Left lung (tissue), 10 donors: ENCODE data around the gene MED12L. TPM values are rescaled to one million over a fixed set of nuclear protein-coding genes. Genes with fewer than 3 reads are reported as not detected.

Source experiments
- ATAC-seq: fragments of 200-7000 bp; cut with Tn5 transposase; one replicate; pipeline ENCODE4 v1.9.1; 2020; ENCODE audit warnings: moderate library complexity
- DNase-seq, 4 donors: peaks; one replicate each; pipeline ENCODE4 v3.0.0-alpha.2; 2013 to 2020
- H3K27ac ChIP-seq, 2 donors: fragments of 200-600 bp; sonication (generic) in 1 of 2; one replicate each; pipeline versions ENCODE4 v1.5.0 to v1.8.0; 2020 to 2021
- H3K27me3 ChIP-seq, 2 donors: fragments of 200-600 bp; sonication (generic) in 1 of 2; one replicate each; pipeline versions ENCODE4 v1.5.0 to v1.8.0; 2020 to 2021
- H3K36me3 ChIP-seq, 2 donors: fragments of 200-600 bp; sonication (generic) in 1 of 2; one replicate each; pipeline versions ENCODE4 v1.5.0 to v1.8.0; 2020 to 2021
- H3K4me1 ChIP-seq, 2 donors: fragments of 200-600 bp; one replicate each; pipeline ENCODE4 v1.8.0; 2021
- H3K4me3 ChIP-seq, 2 donors: fragments of 200-600 bp; sonication (generic) in 1 of 2; one replicate each; pipeline versions ENCODE4 v1.5.0 to v1.8.0; 2020 to 2021; ENCODE audit warnings: mild to moderate bottlenecking in 1 of 2
- H3K9me3 ChIP-seq, 2 donors: fragments of 200-600 bp; sonication (generic) in 1 of 2; one replicate each; pipeline versions ENCODE4 v1.5.0 to v1.8.0; 2020 to 2021
- intact Hi-C, 2 donors: fragments of 100-400 bp; cut with DNase I; formaldehyde crosslinking; loops; one replicate each; pipeline versions ENCODE4 v1.11.2 to v1.14.2; 2022
- polyA plus RNA-seq, 6 donors: library from polyadenylated mRNA; unstranded; fragments of 120-200 nt; gene quantifications; one replicate each; pipeline ENCODE4 v1.2.1, GENCODE V29; 2013; ENCODE audit not compliant: insufficient read length in 6 of 6
- total RNA-seq, 2 donors: library from RNA; stranded (reverse); fragmentation: NEBNext Ultra II Directional; extraction: Animal tissue kit (Norgen Biotek cat#: 25700); gene quantifications; one replicate each; pipeline ENCODE4 v1.2.1, GENCODE V29; 2021
- TF ChIP-seq, protein P1 (sequence below), 2 donors: fragments of 200-600 bp; sonication (generic) in 1 of 2; IDR thresholded peaks; one replicate each; pipeline versions ENCODE4 v1.5.0 to v1.8.0; 2021; ENCODE audit warnings: antibody characterized with exemption in 2 of 2
- donor health status: DM: no; HTN: yes; CAD: no.
- donor health status: DM: no; HTN: no; CAD: no.

Gene MED12L
- total and polyA plus RNA-seq, 8 donors: 0.66 to 1.0 (median 0.77) TPM

DNA sequence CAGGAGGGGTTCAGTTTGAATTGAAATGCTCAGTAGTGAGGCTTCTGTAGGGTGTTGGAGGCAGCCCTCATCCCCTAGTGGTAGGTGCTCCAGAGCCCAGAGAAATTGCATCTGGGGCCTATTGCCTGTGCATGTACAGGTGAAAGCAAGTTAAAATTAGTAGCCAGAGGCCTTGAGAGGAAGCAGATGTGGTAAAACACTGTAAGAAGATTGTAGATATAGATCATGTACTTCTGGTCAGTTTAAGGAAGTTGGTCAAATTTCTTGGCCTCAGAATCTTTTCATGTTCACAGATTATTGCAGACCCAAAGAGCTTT is 340.8 kb downstream of the MED12L start:
- no peaks in the 10 kb centered on the region for H3K9me3 ChIP-seq
- no peaks in the 10 kb centered on the region for H3K36me3 ChIP-seq
- DNase-seq (no peak), ATAC-seq (no peak)
- intact Hi-C loops: no loop called here
- H3K27me3 ChIP-seq: no peaks in the 10 kb centered on the region
- TF ChIP-seq, protein P1, sequence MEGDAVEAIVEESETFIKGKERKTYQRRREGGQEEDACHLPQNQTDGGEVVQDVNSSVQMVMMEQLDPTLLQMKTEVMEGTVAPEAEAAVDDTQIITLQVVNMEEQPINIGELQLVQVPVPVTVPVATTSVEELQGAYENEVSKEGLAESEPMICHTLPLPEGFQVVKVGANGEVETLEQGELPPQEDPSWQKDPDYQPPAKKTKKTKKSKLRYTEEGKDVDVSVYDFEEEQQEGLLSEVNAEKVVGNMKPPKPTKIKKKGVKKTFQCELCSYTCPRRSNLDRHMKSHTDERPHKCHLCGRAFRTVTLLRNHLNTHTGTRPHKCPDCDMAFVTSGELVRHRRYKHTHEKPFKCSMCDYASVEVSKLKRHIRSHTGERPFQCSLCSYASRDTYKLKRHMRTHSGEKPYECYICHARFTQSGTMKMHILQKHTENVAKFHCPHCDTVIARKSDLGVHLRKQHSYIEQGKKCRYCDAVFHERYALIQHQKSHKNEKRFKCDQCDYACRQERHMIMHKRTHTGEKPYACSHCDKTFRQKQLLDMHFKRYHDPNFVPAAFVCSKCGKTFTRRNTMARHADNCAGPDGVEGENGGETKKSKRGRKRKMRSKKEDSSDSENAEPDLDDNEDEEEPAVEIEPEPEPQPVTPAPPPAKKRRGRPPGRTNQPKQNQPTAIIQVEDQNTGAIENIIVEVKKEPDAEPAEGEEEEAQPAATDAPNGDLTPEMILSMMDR (IDR thresholded peaks at IDR 0.05): no peak
- H3K4me3 ChIP-seq: no peak overlapping the region
- H3K27ac ChIP-seq: no peak overlapping the region
- H3K4me1 ChIP-seq: no peaks in the 10 kb centered on the region

DNA sequence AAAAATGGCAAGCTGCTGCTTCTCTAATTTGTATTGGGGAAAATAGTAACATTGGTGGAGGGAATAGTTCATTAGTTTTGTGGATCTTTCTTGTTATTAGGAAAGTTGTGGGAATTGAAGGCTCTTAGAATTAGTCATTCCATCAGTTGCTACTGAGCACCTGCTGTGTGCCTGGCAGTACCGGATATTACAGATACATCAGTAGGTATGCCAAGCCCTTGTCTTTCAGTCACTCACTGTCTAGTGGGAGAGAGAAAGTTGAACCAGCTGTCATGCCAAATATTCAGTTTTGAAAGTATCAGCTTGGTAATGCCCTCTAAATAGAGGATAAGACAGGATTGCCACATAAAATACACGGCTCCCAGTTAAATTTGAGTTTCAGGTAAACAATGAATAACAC is 342.9 kb downstream of the MED12L start:
- Histone ChIP-seq H3K36me3 (no peaks in the 10 kb centered on the region), H3K4me1 (no peaks in the 10 kb centered on the region), H3K27ac (no peak overlapping the region), H3K4me3 (no peak overlapping the region), H3K27me3 (no peaks in the 10 kb centered on the region), H3K9me3 (no peaks in the 10 kb centered on the region)
- DNase-seq: no peak
- no peak for ATAC-seq
- TF ChIP-seq, protein P1 (IDR thresholded peaks at IDR 0.05): no peak
- intact Hi-C loops: no loop called here

DNA sequence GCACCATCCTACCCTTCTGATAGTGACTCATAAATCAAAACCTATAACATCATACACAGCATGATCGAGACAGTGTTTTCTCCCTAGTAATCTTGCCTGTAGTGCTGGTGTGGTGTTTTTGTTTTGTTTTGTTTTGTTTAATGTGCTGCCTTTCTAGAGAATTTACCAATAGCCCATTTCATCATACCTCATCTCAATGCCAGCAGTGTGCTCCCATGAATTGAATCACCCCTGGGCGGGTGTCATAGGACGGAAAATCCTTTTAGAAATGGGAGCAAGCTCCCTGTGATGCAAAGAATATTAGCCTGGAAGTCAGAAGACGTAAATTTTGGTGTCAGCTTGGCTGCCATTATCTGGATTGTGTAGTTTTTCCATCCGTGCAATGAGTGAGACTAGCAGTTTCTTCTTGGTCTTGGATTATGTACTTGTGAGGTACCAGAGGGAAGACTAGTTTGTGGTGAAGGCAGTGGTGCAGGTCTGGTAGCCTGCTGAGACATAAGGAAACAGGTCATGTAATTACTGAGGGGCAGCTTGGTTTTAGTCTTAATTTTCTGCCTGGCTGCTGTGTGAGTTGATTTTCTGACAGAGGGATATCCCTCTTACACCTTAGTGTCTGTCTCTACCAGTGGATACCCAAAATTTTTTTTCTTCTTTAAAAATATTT is 345.5 kb downstream of the MED12L start:
- Histone ChIP-seq H3K27ac (no peak overlapping the region), H3K27me3 (no peaks in the 10 kb centered on the region), H3K4me3 (no peak overlapping the region), H3K4me1 (no peaks in the 10 kb centered on the region), H3K9me3 (no peaks in the 10 kb centered on the region), H3K36me3 (no peaks in the 10 kb centered on the region)
- ATAC-seq (no peak), DNase-seq (no peak)
- TF ChIP-seq, protein P1 (IDR thresholded peaks at IDR 0.05): no peak
- intact Hi-C loops: loop anchor here in 1 of 2 donors (10.0 kb wide), 1 partner anchor 414 kb away; no protein-coding TSS in a partner anchor

DNA sequence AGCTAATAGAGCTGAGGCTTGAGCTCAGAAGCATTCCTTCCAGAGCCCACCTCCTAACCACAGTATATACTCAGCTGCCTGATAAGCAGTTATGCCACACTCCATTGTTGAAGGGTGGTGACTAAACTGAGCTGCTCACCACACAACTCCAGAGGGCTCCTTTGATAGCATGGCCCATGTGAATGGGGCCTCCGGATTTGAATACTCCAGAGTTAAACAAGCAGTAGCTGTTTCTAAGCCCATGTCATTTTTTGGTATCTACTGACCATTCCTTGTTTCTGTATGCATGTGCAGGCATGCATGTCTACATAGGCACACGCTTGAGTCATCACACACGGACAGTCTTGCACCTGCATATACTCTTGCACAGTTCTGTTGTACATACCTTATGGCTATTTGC is 346.5 kb downstream of the MED12L start:
- Histone ChIP-seq H3K4me3 (no peak overlapping the region), H3K36me3 (no peaks in the 10 kb centered on the region), H3K9me3 (no peaks in the 10 kb centered on the region), H3K27me3 (no peaks in the 10 kb centered on the region), H3K27ac (no peak overlapping the region), H3K4me1 (no peaks in the 10 kb centered on the region)
- peak; percentile 62 for ATAC-seq
- intact Hi-C loops: loop anchor here in 1 of 2 donors (10.0 kb wide), 1 partner anchor 413 kb away; no protein-coding TSS in a partner anchor
- TF ChIP-seq, protein P1 (IDR thresholded peaks at IDR 0.05): no peak
- DNase-seq: no peak

DNA sequence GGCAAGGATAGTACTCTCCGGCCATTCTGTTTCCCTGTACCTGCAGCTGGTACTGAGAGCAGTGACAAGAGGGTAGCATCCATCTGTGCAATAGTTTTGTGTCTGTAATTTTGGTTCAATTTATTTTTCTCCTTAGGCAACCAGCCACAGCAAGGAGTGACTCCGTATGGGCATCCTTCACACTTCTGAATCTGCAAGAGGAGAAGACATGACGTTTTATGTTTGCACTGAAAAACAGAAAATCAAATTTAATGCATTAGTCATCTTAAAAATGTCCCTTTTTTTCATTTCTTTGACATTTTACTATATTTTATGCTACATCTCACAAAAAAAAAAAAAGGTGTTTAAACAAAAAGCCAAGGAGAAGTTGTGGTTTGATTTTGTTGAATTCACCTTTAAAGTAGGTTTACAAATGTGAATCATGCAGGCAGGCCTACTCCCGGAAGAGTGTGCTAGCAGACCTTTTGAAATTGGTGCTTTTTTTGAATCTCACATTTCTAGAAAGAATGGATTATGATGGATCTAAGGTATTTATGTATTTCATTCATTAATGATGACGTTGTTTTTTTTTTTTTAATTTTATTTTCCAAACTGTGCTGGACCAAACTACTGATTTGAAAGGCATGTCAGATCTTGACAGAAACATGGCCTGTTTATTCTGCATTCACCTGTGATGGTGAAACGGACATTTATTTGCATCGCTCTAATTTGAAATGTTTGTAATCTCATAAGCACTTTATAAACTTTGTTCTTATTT is 347.3 kb downstream of the MED12L start:
- no peaks in the 10 kb centered on the region for H3K36me3 ChIP-seq
- no peak overlapping the region for H3K27ac ChIP-seq
- TF ChIP-seq, protein P1 (IDR thresholded peaks at IDR 0.05): no peak
- no peak overlapping the region for H3K4me3 ChIP-seq
- H3K27me3 ChIP-seq: no peaks in the 10 kb centered on the region
- intact Hi-C loops: loop anchor here in 1 of 2 donors (10.0 kb wide), 1 partner anchor 412 kb away; no protein-coding TSS in a partner anchor
- ATAC-seq (no peak), DNase-seq (no peak)
- H3K4me1 ChIP-seq: no peaks in the 10 kb centered on the region
- no peaks in the 10 kb centered on the region for H3K9me3 ChIP-seq
